ENCODE measurements around the gene RANBP9.

RANBP9 gene

GRCh38 chr6:13615792-13616120 lies 95.9 kb downstream of the RANBP9 start:
- intact Hi-C loops (cut with DNase I), result loop anchor here (1.0 to 5.0 kb wide), 3 partner anchors 41 to 197 kb away; partner anchors contain the start of genes MCUR1, RANBP9 and SIRT5
- DNase-seq, result peak in 38 of 42 donors; percentile 21 to 72 (median 50)

DNA sequence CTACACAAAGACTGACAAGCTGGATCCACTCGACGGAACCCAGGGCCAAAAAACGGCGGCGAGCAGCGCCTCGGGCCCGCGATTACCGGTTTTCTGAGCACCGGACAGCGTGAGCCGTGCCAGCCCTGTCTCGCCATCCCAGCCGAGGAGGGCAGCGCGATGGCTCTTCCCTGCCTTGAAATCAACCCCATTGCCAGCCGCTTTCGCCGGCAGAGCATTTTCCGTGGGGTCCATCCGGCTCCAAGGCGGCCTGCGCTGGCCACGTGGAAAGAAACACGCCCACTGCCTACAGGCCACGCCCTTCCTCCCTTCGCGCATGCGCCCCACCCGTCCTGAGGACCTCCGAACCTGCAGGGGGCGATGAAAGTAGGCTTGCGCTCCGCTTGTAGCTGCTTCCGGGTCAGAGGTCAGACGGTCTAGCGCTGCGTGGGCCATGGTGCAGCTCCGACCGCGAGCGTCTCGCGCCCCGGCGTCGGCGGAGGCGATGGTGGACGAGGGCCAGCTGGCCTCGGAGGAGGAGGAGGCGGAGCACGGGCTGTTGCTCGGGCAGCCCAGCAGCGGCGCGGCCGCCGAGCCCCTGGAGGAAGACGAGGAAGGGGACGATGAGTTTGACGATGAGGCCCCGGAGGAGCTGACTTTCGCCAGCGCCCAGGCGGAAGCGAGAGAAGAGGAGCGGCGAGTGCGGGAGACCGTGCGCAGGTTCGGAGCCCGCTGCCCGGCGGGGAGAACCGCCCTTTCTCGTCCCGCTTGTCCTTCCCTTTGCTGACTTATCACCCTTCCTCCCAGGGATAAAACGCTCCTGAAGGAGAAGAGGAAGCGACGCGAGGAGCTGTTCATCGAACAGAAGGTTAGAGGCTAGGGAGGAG lies 96.5 kb downstream of the RANBP9 start, which contains the start of gene NOL7:
Gene NOL7 (plus strand): TSS at position 410 of the 866 bp plus-strand sequence. CDS start 24 bp downstream, at position 434.
- intact Hi-C loops (cut with DNase I), result loop anchor here (1.0 to 5.0 kb wide), 3 partner anchors 41 to 197 kb away; partner anchors contain the start of genes MCUR1, RANBP9 and SIRT5
- peak; percentile 93 to 99 (median 97) for DNase-seq

DNA sequence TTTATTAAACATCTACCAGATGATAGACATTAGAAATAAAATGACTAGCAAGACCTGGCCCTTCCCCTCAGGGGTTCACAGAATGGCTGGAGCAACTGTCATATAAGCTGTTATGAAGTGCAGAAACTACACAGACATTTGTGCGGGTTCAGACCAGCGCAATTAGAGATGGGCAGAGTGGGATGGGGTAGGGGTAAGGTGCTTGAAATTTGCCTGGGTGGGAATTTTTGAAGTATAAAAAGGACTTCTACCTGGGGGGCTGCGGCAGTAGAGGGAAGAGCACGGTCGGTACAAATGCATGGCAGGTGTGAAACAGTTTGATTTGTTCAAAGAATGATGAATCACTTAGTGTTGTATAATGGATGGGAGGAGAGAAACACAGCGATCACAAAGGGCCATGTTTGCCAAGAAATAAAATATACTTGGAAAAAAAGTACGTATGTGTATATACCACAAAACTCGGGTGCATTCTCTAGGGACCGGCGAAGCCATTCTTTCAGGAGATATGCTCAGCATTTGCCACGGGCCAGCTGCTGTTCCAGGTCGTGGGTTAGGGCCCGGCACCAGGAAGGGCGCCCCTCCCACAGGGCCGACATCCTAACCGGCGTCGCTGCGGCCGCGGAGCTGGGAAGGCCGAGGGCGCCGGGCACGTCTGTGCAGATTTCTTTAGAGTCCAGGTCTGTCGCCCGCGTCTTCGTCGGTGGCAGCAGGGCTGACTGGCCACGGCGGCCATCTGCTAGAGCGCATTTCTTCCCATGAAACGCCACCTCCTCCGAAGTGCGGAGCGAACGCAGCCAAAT lies 97.3 kb downstream of the RANBP9 start:
- DNase-seq, result peak in 27 of 42 donors; percentile 21 to 66 (median 50)
- intact Hi-C loops (cut with DNase I), result loop anchor here (2.0 kb wide), 1 partner anchor 96 kb away; the partner anchor contains the start of gene RANBP9

GRCh38 chr6:13613029-13613594 lies 98.5 kb downstream of the RANBP9 start:
- intact Hi-C loops (cut with DNase I), result no loop called here
- DNase-seq, result no peak

DNA sequence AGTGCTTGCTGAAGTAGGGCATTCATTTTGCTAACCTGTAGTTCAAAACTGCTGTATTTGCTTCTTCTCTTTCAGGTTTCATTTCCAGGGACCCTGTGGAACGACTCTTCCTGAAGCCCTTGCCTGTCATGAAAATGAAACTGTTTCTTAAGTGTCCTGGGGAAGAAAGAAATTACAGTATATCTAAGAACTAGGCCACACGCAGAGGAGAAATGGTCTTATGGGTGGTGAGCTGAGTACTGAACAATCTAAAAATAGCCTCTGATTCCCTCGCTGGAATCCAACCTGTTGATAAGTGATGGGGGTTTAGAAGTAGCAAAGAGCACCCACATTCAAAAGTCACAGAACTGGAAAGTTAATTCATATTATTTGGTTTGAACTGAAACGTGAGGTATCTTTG lies 99.9 kb downstream of the RANBP9 start:
- no peak for DNase-seq
- intact Hi-C loops (cut with DNase I), result no loop called here

- DNase-seq, result no peak
- intact Hi-C loops (cut with DNase I), result no loop called here
These were observed 106.0 kb downstream of the RANBP9 start for GRCh38 chr6:13605634-13606033.

DNA sequence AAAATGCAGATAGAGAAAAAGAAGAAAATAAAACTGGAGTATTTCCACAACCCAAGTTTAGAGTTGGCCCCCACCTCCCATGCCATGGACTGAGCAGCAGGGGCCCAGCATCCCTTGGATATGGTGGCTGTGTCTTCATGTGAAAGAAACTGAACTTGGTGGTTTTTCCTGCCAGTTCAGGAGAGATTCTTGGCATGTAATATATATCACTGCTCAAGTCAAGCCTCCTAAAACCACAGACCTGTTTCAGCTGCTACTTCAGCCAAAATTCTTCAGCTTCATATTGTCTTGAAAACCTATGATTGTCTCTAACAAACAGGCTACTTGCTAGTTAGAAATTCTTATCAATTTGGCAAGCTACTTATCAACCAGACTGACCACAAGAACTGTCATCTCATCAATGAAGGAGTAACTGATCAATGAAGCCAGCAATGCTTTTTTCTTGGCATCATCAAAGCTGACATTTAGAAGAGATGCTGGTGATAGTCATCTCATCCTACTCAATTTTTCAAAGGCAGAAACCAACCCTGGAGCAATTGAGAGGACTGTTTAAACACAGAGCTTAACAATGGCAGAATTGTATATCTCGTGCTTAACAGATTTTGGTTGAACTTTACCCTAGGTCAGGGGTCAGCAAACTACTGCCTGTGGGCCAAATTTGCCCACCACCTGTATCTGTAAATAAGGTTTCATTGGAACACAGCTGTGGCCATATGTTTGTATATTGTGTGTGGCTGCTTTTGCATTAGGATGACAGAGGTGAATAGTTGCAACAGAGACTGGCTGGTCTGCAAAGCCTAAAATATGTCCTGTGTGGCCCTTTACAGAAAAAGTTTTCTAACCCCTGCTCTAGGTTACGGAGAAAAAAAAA lies 106.9 kb downstream of the RANBP9 start:
- no peak for DNase-seq
- intact Hi-C loops (cut with DNase I), result no loop called here

DNA sequence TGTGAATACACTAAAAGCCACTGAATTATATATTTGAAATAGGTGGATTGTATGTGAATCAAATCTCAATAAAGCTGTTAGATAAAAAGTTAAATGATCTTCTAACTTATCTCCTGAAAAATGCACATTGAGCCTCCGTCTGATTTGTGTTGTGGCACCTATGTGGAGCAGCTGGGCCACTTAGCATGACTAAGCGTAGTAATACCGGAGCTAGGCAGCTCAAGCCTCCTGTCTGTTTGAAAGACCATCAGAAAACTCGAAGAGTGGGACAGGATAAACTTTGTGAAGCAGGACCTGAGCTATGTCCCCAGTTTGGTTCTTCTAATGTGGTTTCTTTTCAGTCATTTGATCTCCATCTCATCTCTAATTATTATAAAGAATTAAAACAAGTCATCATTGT lies 107.5 kb downstream of the RANBP9 start:
- intact Hi-C loops (cut with DNase I), result no loop called here
- no peak for DNase-seq

GRCh38 chr6:13600036-13600435 lies 111.6 kb downstream of the RANBP9 start:
- intact Hi-C loops (cut with DNase I), result no loop called here
- DNase-seq, result no peak

DNA sequence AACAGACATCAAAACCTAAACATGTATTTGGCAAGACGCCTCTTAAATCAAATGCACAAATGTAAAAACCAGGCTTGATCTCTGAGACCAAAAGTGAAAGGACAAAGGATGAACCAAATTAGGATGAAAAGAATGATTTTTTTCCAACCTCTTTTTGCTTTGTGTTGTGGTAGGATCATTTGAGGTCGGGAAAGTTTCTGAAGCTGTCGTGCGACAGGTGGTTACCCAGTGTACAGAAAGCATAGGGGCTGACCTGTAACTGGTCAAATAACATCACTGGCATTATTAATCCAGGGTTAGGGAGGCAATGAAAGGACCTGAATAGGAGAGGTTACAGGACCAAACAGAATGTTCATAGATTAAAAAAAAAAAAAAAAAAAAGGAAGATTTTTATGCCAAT lies 114.6 kb downstream of the RANBP9 start:
- intact Hi-C loops (cut with DNase I), result no loop called here
- DNase-seq, result no peak

GRCh38 chr6:13593720-13594119 lies 117.9 kb downstream of the RANBP9 start:
- intact Hi-C loops (cut with DNase I), result no loop called here
- no peak for DNase-seq

- intact Hi-C loops (cut with DNase I), result no loop called here
- DNase-seq, result peak in 1 of 42 donors; percentile 44
These were observed 118.5 kb downstream of the RANBP9 start for GRCh38 chr6:13593103-13593502.

- no peak for DNase-seq
- intact Hi-C loops (cut with DNase I), result no loop called here
These were observed 120.3 kb downstream of the RANBP9 start for GRCh38 chr6:13591205-13591921.

- DNase-seq, result no peak
- intact Hi-C loops (cut with DNase I), result no loop called here
These were observed 121.0 kb downstream of the RANBP9 start for GRCh38 chr6:13590574-13591153.

DNA sequence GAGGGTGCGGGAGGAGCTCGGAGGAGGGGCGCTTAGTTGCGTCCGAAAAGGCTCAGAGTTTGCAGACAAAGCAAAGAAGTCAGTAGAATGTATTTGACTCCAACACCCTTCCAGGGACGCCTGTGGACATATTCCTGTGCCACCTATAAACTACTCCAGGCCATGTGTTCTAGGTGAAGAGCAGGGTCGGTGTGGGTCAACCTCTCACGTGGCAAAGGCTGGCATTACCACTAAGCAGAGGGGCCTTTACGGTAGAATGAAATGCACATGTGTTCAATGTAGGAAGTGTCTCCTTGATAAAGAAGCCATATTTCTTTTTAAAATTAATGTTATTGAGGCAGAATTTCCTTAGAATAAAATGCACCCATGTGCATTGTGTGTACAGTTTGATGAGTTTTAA lies 121.8 kb downstream of the RANBP9 start:
- DNase-seq, result no peak
- intact Hi-C loops (cut with DNase I), result no loop called here

DNA sequence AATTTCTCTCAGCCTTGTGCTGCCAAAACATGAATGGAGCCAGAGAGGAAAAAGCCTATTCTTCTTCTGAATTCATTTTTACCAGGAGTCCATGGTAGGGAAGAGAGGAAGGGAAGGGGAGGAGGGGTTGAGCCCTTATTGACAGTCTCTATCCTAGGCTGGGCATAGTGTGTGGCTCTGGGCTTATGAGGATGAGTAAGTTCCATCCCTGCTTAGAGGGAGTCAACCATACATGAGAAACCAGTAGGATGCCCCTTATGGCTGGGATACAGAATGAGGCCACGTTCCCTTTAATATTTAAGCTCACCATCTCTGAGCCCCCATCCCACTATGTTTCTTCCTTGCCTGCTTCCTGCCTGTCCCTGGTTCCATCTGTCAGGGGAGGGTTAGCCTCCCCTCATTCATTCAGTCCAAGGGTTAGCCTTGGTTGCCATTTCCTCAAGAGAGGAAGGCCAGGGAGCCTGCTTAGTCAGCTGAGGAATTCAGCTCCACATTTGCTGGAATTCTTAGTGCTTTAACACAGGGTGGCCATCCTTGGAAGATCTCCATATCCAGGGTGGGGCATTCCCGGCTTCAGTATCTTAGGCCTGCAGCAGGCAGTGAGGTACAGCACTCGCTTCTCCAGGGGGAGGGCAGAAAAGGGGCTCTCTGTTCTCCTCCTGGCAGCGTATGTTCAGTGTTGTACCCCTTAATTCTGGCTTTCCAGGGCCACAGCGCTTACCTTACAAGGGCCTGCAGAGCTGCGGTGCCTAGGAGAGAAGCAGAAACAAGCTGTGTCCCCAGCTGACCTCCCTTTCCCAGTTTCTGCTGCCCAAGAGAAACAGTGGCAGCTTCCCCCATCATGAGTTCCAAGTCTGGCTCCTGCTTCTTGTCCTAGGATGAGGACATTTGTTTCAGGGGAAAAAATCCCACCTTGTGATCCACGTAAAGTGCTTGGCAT lies 124.8 kb downstream of the RANBP9 start:
- no peak for DNase-seq
- intact Hi-C loops (cut with DNase I), result no loop called here

All from head of caudate nucleus (tissue), 42 donors.